DMS53 treated with DMSO at 0.1 percent for 48 hours (cell line): ENCODE data around the gene KAT5.
A peak's percentile ranks its signal among the peaks of the same experiment; 100 is the strongest.
"Not testable (repeated sequence)": the region's sequence is repeated elsewhere in the genome, so short reads cannot be mapped to it uniquely, and the experiment has no call there.

Experiments
- DNase-seq: peaks from one replicate; lab custom pipeline; 2025; ENCODE audit not compliant: unreplicated experiment; lab: John Stamatoyannopoulos, UW

KAT5 gene

DNA sequence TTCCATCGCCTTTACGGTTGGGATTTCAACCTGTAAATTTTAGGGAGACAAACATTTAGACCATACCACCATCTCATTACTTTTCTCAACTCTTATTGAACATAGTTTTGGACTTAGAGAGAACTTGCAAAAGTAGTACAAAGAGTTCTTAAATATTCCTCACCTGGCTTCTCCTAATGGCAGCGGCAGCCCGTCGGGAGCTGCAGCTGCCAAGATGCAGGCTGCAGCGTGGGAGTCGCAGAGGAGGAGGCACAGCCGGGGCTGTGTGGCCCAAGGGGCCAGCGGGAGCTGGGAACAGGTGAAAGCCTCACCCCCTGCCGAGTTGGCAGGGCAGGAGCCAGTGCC is 31.6 kb downstream of the KAT5 start:
- DNase-seq = no peak

DNA sequence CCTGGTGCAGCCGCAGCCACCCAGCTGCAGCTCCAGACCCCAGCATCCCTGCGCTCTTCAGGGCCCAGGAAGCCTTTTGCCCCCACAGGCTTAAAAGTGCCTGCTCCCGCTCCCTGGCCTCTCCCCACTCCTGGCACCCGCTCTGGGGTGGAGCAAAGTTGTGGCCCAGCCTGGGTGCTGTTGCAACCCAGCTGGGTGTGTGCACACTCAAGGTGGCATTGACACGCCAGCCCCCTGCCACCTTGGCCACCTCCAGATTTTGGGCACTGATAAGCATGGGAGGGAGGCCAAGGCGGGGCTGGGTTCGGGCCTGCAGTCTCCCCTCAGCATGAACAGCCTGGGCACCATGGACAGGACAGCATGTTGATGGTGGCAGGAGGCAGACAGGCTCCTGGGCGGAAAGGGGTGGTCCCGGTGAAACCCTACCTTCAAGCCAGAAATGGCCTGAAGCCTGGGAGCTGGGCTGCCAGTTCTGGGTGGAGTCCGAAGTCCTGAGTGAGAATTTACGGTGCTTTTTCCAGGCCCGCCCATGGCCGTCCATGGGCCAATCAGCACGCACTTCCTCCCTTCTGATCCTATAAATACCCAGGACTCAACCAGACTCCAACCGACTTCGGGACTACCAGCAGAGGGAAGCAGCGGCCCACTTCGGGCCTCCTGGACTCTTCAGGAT is 32.1 kb downstream of the KAT5 start:
- peak; percentile 79 for DNase-seq

DNA sequence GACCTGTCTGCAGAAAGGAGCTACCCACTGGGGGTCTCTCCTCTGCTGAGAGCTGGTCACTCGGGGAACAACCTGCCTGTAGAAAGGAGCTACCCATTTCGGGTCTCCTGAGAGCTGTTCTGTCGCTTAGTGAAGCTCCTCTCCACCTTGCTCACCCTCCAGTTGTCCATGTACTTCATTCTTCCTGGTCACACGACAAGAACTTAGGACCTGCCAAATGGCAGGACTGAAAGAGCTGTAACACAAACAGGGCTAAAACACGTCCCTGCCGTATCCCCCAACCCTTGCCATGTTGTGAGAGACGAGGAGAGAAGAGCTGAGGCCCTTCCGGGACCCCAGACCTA is 32.6 kb downstream of the KAT5 start:
- no peak for DNase-seq

DNA sequence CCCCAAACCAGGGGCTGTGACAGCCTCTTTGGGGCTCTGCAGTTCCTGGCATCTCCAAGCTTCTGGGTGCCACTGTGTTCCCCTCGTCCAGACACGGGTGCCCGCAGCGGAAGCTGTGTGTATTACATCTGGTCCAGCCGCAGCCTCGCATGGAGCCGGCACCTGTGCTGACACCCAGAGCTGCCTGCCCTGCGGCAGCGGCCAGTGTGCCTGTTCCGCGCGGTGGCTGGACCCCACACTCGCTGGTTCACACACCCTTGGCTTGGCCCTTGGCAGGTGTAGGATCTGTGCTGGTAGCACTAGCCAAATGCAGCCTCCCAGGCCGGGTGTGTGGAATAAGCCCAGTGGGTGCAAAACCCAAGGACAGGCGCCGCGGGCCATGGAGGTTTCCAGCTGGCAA is 33.0 kb downstream of the KAT5 start:
- peak; percentile 41 for DNase-seq

DNA sequence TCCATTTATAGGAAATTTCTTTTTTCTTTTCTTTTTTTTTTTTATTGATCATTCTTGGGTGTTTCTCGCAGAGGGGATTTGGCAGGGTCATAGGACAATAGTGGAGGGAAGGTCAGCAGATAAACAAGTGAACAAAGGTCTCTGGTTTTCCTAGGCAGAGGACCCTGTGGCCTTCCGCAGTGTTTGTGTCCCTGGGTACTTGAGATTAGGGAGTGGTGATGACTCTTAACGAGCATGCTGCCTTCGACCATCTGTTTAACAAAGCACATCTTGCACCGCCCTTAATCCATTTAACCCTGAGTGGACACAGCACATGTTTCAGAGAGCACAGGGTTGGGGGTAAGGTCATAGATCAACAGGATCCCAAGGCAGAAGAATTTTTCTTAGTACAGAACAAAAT is 50.1 kb downstream of the KAT5 start:
- not testable (repeated sequence) for DNase-seq

DNA sequence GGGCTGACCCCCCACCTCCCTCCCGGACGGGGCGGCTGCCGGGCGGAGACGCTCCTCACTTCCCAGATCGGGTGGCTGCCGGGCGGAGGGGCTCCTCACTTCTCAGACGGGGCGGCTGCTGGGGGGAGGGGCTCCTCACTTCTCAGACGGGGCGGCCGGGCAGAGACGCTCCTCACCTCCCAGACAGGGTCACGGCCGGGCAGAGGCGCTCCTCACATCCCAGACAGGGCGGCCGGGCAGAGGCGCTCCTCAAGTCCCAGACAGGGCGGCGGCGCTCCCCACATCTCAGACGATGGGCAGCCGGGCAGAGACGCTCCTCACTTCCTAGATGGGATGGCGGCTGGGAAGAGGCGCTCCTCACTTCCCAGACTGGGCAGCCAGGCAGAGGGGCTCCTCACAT is 50.8 kb downstream of the KAT5 start:
- DNase-seq = not testable (repeated sequence)

DNA sequence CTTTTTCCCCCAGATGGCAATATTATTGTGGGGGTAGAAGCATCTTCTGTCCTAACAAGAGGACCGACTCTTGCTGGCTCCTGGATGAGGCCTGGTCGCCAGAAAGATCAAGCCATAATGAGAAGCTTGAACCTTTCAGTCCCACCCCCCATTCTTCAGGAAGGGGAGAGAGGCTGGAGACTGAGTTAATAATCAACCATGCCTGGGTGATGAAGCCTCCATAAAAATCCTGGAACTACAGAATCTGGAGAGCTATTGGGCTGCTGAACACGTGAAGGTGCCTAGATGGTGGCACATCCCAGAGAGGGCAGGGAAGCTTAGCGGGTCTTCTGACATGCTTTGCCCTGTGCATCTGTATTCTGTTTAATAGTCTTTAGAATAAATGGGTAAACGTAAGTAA is 52.4 kb downstream of the KAT5 start:
- peak; percentile 56 for DNase-seq

DNA sequence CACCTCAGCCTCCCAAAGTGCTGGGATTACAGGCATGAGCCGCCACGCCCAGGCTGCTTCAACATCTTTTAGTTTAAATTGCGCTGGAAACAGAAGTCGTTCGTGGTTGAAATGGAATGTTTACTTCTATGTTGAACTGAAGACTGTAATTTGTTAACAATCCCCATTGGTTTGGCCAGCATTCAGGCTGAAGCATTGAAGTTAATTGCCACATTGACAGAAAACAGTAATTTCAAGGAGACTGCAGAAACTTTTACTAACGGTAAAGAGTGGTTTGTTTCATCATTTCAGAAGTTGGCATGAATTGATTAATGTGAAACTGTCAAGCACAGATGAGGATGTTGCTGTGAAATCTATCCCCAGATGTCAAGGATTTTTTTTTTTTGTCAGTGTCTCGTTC is 54.5 kb downstream of the KAT5 start:
- DNase-seq = no peak

DNA sequence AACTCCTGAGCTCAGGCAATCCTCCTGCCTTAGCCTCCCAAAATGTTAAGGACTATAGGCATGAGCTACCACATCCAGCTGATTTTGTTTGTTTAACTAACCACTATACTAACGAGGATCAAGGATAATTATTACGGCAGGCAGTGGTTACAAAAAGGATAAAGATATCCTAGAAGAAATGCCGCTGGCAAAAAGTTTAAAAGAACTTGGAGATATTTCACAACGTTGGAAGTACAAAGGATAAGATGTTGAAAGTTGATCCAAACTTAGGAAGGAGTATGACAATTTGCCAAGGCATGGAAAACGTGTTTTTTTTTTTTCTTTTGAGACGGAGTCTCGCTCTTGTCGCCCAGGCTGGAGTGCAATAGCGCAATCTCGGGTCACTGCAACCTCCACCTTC is 55.4 kb downstream of the KAT5 start:
- no peak for DNase-seq

DNA sequence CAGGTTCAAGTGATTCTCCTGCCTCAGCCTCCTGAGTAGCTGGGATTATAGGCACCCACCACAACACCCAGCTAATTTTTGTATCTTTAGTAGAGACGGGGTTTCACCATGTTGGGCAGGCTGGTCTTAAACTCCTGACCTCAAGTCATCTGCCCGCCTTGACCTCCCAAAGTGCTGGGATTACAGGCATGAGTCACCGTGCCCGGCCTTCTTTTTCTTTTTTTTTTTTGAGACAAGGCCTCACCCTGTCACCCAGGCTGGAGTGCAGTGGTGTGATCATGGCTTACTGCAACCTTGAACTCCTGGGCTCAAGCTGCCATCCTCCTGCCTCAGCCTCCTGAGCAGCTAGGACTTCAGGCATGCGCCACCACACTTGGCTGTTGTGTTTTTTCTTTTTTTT is 55.8 kb downstream of the KAT5 start:
- not testable (repeated sequence) for DNase-seq
